CD1c-positive myeloid dendritic cell (primary cell): ENCODE measurements around the gene REG1B.

ENCODE experiments used
- DNase-seq: peaks from one replicate; pipeline ENCODE4 v3.0.0-alpha.2; 2016; ENCODE audit errors: extremely low spot score

REG1B gene, protein sequence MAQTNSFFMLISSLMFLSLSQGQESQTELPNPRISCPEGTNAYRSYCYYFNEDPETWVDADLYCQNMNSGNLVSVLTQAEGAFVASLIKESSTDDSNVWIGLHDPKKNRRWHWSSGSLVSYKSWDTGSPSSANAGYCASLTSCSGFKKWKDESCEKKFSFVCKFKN

DNA sequence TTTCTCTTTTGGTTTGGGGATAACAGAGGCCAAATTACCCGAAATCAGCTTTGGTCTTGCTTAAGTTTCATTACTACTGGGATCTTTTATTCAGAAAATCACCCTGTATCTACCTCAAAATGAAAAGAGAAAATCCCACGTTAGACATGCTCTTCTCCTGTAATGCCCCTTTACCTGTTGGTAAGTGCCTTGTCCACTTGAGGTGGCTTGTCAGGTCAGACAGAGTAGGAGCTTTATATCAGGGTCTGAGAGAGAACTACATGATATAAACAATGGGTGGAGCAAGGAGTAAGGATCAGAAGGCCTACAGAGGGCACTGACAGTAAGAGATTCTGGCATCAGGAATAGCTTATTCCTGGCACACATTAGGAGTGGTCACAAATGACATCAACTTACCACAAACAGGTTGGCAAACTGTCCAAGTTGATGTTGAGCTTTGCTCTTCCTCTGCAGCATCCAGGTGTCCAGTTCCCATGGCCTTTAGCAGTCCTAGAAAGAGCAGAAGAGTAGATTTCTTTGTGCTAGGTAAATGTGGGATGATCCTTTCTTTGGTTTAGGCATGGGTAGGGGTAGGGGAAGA is at the start of gene REG1B:
Gene REG1B, minus strand, starts transcription at position 209 of the 580 bp plus-strand sequence. CDS start 381 bp downstream, outside the sequence.
- no peak for DNase-seq

DNA sequence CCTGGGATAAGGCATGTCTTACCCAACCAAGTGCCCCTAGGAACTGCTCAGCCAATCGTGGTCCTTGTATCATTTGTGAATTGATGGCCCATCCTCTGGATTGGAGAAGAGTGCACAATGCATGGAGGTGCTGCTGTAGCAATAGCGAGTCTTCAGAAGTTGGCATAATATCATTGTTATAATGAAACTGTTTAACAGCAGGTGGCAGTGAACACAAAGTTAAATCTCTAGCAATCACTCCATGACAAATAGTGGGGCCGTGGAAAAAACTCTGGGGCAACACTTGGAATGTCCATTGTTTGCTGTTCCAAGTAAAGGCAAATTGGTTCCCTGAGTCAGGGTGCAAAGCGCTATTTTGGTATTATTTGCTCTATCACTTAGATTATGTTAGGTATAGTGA is 43.9 kb upstream of the REG1B start:
- no peak for DNase-seq

DNA sequence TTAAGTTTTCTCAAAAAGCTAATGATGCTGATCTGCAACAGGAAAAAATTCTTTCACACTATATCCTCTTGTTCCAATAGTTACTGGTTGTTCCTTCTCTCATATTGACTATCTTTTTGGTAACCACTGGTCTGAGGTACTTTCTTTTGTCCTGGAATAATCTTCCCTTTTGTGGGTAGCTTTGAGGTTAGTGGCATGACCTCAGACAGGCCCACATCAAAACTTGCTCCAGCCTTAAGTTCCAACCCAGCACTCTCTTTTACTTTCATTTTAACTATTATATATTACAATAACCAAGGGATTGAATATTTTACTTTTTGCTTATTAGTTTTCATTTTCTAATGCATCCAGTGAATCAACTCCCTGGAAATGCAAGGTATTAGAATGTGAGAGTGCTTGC is 42.0 kb upstream of the REG1B start:
- no peak for DNase-seq

DNA sequence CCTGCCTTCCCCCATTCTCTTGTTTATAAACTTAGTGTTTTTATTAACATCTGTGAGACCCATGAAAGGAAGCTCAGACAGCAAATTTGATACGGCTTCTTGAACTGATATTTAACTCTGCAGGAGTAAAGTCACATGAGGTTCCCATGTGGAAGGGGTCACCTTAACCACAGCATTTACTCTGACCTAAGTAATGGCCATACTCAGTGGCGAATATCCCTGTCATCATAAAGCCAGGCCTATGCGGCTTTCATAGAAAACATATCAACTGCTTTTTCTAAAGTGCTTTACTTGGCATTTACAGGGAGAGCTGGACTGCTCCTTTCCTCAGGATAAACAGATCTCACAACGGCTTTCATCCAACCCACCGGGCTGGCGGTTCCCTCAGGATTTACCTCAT is 41.5 kb upstream of the REG1B start:
- no peak for DNase-seq

DNA sequence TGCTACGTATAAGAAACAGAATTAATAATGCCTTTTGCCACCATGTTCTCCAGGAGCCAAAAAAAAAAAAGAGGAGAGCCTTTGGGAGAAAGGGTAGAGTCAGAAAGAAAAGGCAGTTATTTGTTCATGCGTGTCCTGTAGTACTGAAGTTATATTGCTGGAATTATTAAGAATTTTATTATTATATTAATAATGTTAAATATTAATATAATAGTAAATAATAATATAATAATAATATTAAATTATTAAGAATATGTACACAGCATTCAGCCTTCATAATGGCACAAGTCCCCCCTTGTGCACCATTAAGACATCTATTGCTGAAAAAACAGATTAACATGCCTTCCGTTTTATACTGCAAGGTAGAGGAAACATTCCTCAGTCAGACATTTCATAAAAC is 40.6 kb upstream of the REG1B start:
- DNase-seq: no peak

DNA sequence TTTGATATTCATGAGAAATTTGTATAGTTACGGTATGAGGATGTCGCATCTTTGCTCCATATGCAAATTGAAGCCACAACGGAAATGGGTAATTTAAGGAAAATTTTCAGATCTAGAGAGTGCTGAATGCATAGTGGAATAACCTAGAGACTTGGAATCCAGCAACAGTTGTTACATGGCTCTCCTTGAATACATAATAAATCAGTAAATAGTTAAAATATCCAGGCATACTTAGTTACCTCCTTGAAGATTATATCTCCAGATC is 37.9 kb upstream of the REG1B start:
- DNase-seq: no peak

DNA sequence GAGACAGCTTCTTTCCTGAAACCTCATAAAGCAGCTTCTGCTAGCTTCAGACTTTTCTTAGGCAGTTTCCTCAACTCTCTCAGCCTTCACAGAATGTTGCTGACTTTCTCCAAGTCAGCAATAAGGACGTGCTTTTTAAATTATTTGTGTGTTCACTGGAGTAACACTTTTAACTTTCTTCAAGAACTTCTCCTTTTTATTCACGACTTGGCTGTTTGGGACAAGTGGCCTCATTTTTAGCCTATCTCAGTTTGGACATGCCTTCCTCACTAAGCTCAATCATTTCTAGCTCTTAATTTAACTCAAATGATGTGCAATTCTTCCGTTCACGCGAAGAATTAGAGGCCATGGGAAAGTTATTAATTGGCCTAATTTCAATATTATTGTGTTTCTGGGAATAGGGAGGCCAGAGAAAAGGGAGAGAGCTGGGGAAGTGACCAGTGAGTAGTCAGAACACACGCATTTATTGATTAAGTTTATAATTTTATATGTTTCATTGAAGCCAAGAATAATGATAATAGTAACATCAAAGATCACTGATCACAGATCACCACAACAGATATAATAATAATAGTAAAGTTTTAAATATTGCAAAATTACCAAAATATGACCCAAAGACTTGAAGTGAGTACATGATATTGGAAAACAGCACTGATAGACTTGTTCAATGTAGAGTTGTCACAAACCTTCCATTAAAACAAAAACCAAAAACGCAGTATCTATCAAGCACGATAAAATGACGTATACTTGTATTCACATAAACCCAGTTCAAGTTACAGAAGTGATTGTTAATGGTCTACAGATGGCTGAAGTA is 37.3 kb upstream of the REG1B start:
- no peak for DNase-seq

DNA sequence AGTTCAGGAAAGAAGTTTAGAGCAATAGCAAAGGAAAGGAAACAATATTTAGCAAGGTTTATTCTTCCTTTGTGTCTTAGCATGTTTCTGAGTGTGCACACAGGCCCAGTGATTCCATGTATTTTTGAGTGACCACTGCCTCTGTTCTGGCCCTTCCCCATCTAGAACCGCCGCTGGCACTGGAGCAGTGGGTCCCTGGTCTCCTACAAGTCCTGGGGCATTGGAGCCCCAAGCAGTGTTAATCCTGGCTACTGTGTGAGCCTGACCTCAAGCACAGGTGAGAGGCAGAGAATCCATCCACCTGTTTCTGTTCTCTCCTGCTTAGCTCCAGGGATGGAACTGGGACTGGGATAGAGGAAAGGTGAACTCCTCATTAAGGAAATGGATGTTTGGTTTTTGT is 34.9 kb upstream of the REG1B start:
- DNase-seq: no peak

DNA sequence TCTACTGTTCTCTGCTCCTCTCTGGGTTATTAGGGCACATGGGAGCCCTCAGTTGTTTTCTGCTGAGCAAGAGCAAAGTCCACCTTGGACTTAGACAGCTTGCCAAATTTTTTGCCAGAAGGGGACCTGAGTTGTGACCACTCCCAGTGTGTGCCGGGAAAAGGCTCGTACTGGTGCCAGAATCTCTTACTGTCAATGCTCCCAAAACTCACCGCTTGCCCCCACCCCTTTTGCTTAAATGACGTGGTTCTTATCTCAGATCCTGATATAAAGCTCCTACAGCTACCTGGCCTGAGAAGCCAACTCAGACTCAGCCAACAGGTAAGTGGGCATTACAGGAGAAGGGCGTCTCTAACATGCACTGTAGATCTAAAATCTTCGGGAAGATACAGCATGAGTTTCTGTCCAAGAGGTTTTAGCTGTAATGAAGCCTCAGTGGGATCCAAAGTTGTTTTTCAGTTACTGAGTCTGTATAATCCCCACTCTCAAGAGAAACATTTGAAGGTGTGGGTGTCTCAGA is 32.5 kb upstream of the REG1B start, which contains the start of gene REG1A:
Gene REG1A, plus strand, starts transcription at position 295 of the 520 bp plus-strand sequence. CDS start 374 bp downstream, outside the sequence.
- DNase-seq: no peak

DNA sequence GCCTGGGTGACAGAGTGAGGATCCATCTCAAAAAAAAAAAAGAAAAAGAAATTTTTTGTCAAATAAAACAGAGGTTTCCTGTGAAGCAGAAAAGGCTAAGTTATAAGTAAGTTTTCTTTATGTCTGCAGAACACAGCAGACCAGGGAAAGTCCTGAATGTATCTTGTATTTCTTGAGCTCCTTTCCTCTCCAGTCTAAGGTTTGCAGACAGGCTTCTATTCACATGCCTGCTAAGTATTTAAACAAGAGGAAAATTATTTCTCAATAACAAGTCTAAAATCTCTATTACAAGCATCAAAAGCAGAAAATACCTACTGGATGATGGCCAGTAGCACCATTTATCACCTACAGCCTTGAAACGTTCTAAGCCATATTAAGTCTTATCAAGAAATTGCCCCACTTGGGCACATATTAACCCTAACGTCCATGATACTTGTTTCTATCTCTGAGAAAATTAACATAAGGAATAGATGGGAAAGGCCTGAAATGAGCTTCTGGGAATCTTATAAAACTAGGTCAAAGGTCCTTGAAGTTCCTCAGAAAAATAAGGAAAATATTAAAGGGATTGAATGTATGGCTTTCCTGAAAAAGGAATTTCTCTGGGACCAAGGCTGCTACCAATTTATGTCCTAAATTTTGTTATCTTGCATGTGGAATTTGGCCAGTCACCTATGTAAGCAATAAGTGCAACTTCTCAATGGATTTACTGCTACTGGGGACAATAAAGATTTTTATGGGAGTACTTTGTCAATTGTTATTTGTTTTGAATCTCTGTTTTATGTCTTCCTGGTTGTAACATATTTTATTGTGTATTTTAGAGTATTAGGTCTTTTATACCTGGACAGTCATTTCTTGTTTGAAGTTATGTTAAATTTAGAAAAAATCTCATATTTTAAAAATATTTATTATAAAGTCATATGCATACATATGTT is 29.5 kb upstream of the REG1B start:
- no peak for DNase-seq

DNA sequence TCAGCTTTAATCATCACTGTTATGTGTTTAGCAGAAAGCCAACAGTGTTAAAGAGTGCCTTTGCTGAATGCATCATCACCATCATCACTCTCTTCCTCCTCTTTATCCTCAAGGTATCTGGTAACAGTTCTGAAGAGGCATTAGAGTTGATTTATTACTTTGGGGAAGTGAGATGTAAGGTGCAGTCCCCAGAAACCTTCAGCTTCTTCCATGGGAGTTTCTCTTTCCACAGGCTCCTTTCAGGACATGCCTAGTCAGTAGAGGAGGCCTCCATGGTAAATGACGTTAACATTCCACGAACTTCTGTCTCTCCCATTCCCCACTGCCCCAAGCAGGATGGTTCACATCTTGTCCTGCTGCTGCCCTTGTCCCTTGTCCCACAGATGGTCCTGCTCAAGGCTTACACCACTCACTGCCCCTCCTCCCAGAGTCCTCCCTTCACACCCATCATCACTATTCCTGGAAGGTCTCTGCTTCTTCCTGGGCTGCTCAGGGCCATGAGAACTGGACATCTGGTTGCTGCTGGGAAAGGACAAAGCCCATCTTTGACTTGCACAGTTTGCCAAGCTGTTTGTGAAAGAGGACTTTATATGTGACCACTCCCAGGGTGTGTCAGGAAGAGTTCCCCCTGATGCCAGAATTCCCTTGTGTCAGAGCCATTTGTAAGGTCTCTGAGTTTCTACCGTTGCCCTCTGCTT is 27.2 kb upstream of the REG1B start:
- DNase-seq: no peak

DNA sequence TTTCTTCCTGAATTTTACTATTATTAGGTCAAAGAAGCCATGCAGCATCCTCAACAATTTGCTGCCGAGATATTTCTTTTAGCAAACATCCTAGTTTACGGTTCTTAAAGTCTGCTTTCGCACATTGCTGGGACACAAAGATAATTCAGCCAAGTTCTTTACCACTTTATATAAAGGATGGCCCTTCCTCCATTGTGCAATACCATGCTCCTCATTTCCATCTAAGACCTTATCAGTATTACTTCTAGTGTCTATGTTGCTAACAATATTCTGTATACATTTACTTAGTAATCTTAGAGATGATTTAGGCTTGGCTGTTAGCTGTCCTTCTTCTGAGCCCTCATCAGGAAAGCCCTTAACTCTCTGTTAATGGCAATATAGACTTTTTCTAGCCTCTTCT is 24.5 kb upstream of the REG1B start:
- DNase-seq: no peak

DNA sequence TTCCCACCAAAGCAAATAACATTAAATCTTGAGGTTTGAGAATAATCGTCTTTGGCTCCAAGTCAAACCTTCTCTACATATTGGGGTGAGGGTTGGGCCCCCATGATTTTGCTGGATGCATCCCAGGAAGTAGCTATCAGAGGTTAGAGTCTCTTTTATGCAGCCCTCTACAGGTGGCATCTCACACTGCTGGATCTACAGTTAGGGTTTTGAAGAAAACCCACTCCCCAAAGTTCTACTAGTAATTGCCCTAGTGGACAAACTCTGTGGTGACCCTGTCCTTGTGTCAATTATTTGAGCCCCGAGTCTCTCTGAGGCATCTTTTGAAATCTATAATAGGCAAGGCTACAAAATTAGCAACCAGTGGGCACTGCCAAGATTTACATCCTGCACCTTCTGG is 17.5 kb upstream of the REG1B start:
- no peak for DNase-seq

DNA sequence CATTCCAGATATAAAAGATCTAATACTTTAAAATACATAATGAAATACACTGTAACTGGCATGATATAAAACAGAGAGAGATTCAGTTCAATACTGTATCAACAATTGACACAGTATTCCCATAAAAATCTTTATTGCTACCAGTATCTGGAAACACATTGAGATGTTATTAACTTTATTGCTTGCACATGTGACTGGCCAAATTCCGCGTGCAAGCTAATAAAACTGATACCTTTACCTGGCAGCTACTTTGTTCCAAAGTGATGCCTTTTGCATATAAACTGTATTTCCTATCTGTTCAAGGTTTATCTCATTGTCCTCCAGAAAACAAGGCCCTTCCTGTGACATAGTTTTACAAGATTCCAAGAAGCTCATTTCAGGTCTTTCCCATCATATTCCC is 15.4 kb upstream of the REG1B start:
- DNase-seq: no peak

DNA sequence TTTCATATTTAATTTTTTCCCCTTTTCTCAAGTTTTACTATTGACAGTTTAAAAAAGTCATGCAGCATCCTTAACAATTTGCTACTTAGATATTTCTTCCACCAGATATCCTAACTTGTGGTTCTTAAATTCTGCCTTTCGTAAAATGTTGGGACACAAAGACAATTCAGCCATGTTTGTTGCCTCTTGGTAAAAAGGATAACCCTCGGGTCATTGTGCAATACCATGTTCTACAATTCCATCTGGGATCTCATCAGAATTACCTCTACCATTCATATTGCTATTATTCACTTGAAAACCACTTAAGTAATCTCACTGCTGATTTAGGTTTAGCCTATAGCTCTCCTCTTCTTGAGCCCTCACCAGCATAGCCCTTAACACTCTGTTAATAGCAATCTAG is 13.2 kb upstream of the REG1B start:
- no peak for DNase-seq

DNA sequence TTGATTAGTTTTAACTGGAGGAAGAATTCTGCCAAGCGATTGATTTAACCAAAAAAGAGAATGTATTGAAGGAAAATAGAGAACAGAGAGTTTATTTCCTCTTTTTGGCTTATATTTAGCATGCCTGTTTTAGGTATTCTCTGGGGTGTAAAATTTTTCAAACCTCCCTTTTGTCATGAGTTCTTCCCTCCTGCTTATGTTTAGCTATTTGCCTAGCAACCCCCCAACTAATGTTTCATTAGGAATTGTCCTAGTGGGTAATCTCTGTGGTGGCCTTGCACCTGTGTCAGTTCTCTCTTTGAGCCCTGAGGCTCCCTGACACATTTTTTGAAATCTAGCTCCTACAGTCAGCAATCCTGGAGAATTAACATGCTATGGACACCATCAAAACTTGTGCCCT is 12.5 kb upstream of the REG1B start:
- no peak for DNase-seq

DNA sequence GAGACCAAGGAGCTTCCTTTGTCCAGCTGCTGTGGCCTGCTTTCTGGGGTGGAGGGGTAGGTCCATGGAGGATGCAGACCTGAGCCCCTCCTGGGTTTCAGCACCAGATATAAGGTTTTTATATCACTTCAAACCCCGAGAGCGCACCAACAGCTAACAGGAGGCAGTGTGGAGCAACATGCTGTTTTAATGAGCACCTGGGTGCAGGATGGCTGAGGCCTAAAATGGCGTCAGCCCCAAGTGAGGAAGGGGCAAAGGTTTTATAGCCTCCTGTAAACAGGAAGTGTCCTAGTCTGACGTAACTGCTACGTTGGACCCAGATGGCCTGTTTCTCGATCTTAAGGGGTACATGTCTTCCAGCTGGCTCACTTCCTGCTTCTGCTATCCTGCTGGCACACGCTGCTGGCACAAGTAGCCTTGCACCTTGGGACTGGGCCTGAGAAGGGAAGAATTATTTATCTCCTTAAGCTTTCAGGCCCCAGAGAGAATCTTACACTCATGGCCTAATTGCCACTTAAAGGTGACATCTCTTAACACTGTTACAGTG is 11.4 kb upstream of the REG1B start:
- DNase-seq: no peak

DNA sequence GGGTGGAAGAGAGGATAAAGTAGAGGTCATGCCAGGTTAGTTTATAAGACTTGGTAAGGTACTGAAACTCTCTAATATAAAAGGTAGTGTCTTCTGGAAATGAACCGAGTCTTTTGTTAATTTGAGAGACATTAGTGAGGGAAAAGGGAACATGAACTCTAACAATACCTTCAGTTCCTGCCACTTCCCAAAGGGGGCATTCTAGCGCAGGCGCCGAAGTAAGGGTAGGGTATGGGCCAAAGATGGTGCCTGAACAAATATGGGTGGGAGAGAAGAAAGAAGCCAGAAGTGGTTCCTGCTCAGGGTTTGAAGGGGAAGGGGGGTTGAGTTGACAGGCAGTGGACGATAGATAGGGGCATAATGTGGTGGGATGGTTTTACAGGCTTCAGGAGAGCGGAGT is 10.1 kb upstream of the REG1B start:
- no peak for DNase-seq

DNA sequence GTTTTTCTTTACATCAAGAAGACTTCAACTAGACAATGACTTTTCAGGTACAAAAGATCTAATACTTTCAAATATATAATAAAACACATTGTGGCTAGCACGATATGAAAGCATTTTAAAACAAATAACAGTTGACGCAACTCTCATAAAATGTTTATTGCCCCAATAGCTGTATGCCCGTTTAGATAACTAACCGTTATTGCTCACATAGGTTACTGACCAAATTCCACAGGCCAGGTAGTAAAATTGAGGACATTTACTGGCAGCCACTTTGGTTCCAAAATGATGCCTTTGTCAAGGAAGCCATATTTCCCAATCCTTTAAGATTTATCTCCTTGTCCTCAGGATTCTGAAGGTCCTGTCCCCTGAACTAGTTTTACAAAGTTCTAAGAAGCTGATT is 2.9 kb upstream of the REG1B start:
- no peak for DNase-seq

DNA sequence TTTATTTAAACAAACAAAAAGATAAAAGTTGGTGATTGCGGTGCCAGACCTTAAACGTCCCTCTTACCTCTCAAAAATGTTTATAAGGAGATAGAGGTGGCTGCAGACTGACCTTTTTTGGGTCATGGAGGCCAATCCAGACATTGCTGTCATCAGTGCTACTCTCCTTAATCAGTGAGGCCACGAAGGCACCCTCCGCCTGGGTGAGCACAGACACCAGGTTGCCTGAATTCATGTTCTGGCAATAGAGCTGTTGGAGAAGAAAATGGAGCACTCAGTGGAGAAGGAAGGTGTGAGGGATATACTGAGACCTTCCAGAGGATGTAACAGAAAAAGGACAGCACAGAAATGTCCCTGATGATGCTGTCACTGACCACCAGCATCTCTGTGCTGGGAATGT is 1.5 kb downstream of the REG1B start:
- DNase-seq: no peak

DNA sequence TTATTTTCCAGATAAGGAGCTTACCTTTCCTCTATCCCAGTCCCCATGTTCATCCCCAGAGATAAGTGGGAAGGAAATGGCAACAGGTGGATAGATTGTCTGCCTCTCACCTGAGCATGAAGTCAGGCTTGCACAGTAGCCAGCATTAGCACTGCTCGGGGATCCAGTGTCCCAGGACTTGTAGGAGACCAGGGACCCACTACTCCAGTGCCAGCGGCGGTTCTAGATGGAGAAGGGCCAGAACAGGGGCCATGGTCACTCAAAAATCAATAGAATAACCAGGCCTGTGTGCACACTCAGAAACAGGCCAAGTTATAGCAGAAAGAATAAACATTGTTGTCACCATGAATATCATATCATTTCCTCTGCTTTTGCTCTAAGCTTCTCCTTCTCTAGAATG is 2.4 kb downstream of the REG1B start:
- DNase-seq: no peak
